HG03095 (cell line): ENCODE data around the gene SOX4.
"Not testable (repeated sequence)": the region's sequence is repeated elsewhere in the genome, so short reads cannot be mapped to it uniquely, and the experiment has no call there.

Experiments
- ATAC-seq: cut with Tn5 transposase; IDR thresholded peaks from one replicate; pipeline ENCODE4 v1.9.1; 2021; ENCODE audit warnings: moderate library complexity; ENCODE audit not compliant: unreplicated experiment

The SOX4 gene

DNA sequence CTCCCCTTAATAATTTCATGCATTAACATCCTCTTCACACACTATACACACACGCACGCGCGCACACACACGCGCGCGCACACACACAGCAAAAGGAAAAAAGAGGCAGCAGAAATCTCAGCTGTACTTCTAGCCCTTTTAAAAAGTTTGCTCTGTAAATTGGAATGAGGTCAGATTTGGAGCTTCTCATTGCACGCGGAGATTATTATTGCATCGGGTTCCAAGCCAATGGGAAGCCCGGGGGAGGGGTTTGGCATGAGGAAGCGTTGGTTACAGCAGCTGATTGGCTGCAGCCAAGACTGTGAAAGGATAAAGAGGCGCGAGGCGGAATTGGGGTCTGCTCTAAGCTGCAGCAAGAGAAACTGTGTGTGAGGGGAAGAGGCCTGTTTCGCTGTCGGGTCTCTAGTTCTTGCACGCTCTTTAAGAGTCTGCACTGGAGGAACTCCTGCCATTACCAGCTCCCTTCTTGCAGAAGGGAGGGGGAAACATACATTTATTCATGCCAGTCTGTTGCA, at the start of gene SOX4:
Gene SOX4 (plus strand): TSS at position 340 of the 515 bp plus-strand sequence. CDS start 784 bp downstream, outside the sequence.
- ATAC-seq, result peak; percentile 58

DNA sequence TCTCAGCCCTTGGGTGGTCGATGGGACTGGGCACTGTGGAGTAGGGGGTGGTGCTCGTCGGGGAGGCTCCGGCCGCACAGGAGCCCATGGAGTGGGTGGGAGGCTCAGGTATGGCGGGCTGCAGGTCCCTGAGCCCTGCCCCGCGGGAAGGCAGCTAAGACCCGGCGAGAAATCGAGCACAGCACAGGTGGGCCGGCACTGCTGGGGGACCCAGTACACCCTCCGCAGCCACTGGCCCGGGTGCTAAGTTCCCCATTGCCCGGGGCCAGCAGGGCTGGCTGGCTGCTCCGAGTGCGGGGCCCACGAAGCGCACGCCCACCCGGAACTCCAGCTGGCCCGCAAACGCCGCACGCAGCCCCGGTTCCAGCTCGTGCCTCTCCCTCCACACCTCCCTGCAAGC, 41.3 kb upstream of the SOX4 start:
- ATAC-seq, result not testable (repeated sequence)

DNA sequence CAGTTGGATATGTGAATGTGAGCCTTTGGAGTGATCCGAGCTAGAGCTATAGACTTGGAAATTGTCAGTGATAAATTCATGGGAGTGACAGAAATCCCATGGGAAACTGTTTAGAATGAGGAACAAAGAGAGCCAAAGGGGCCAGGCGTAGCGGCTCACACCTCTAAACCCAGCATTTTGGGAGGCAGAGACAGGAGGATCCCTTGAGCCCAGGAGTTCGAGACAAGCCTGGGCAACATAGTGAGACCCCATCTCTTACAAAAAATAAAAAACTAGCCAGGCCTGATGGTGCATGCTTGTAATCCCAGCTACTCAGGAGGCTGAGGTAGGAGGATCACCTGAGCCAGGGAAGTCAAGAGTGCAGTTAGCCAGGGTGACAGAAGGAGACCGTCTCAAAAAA, 39.3 kb upstream of the SOX4 start:
- ATAC-seq, result no peak

DNA sequence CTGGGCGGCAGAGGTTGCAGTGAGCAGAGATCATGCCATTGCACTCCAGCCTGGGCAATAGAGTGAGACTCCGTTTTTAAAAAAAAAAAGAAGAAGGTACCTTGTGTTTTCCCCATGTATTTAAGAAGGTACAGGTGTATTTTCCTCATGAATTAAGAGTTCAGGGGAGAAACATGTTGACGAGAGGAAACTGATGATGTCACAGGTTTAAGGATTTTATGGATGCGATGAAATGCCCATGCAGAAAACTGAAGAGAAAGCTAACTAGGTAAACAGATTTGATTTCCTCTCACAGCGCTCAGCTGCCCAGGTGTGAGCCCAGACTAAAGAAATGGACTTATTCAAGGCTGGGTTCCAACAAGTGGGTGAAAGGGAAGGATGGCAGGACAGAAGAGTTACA, 38.4 kb upstream of the SOX4 start:
- ATAC-seq, result no peak

DNA sequence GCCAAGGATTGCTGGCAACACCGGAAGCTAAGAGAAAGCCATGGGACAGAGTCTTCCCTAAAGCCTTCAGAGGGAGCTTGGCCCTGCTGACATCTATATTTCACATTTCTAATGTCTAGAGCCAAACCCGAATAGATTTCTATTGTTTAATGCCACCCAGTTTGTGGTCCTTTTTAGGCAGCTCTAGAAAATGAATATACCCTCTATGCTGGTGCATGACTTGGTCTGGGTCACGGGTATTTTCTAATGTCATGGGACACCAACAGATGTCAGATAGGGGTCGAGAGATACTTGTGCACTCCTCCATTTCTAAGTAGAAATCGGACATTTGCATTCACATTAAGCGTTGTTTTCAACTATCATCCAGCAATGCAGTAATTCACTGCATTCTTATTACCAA, 37.0 kb upstream of the SOX4 start:
- ATAC-seq, result no peak

DNA sequence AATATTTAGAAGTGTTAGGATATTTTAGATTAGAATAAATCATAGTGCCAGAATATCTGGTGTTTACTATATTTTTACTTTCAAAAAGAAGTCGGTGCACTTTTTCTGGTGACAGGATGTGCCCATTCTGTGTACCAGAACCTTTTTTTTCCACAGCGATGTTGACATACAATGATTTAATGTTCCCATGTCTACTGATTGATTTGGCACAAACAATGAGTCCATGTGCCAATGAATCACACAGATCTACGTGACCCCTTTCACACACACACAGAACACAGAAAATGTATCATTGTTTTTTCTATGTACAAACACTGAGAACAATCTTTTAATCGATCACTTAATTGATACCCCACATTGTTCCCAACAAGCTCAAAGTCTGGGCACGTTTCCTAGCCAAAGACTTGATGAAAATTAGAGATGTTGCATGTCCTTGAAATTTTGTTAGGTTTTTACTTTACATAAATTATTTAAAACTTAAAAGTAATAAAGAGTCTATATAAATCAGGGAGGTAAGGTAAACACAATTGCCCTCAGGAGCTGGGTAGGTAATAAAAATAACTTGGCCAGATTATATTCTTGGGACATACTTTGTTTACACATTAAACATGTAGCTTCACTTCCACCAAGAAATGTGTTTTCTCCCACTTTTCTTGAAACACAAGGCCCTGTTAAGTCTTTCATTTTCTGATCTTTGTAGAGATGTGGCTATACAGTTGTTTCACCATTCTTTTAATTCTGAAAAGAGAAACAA, 36.4 kb upstream of the SOX4 start:
- no peak for ATAC-seq

DNA sequence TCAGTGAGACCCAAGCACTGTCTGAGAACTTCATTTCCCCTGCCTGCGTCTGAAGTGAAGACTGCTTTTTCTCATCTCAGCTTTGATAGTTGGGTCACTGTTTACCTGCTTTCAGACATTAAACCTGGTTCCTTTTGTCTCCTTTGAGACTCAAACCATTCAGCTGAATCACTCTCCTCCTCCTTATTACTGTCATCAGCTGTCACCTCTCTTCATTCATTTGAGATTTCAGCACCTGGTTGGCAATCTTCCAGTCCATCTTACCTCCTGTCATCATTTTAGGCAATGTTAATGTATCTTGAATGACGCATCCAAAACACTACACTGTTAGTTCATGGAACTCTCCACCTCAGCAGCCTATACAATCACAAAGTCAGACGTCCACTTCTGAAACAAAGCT, 34.3 kb upstream of the SOX4 start:
- ATAC-seq, result no peak

DNA sequence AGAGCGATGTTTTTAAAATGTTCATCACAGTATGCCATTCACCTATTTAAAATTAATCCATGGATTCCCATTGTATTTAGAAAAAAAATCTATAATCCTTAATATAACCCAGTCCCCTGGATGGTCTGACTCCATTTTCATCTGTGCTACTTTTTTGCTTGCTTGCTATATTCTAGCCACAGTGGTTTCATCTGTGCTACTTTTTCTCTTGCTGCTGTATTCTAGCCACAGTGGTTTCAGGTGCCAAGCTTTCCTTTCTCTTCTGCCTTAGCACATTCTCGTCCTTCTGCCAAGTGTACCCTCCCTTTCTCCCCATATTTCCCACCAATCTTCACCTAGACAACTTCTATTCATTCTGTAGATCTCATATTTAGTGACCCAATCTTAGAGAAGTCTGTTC, 33.3 kb upstream of the SOX4 start:
- ATAC-seq, result no peak

DNA sequence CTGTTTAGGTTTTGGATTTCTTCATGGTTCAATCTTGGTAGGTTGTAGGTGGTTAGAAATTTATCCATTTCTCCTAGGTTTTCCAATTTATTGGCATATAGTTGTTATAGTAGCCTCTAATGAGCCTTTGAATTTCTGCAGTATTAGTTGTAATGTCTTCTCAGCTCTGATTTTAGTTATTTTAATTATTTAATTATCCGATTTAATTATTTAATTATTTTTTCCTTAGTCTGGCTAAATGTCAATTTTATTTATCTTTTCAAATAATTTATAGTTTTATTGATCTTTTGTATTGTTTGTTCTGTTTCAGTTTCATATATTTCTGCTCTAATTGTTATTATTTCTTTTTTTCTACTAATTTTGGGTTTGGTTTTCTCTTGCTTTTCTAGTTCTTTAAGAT, 28.1 kb upstream of the SOX4 start:
- ATAC-seq, result no peak

DNA sequence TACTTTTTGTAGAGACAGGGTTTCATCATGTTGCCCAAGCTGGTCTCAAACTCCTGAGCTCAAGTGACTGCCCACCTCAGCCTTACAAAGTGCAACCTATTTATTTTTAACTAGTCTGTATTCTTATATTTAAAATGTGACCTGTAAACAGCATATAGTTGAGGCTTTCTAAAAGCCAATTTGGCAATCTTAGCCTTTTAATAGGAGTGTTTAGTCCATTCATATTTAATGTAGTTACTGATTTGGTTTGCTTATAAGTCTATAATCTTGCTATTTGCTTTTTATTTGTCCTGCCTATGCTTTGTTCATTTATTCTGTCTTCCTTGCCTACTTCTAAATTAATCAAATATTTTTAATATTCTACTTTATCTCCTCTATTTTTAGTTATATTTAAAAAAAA, 15.0 kb upstream of the SOX4 start:
- ATAC-seq, result no peak

DNA sequence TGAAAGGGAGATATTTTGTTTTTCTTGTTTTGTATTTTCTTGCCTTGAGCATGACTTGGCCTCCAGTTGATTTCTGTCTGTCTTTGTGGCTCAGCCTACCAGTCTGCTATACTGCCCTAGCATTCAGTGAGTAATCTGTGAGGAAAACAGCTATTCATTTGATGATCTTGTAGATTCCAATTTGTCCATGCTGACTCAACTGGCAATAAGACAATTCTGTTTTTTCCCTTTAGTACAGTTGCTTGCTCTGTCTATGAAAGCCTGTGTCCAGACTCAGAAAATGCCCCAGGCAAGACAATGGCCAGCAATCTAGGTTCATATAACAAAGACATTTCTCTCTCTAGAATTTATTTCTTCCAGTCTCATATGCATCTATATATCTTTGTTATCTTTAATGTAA, 10.9 kb upstream of the SOX4 start:
- ATAC-seq, result no peak

DNA sequence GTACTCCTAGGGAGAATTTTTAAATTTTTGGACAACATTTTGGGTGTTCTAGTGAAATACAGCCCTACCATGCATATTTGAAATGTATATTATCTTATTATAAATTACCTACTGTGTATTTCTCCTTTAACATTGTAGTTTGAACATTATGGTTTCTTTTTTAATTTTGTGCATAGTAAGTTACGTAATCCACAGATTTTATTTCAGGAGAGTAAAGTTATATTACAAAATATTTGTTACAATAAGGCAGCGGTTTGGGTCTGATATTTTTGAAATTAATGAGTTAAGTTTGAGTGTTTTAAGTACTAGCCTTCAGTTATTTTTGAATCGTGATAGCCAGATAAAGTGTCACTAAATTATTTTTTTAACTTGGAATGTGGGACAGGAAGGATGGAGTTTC, 7.3 kb upstream of the SOX4 start:
- no peak for ATAC-seq

DNA sequence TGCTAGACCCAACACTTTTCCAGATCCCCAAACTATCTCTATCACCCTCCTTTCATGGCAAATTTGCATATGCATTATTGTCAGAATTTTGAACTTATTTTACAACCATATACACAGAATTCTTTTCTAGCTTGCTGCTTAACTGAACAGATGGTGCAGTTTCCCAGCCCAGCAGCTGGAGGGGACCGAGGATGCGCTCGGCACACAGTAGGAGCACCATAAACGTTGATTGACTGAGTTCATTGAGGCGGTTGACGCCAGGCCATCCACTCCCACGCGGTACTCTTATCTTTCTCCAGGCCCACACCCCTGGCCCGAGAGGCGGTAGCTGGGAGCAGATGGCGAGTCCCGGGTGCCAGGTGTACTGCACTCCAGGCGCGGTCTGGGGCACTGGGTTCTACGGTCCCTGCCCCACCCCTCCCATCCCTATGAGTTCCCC, 6.8 kb upstream of the SOX4 start:
- ATAC-seq, result peak; percentile 11

DNA sequence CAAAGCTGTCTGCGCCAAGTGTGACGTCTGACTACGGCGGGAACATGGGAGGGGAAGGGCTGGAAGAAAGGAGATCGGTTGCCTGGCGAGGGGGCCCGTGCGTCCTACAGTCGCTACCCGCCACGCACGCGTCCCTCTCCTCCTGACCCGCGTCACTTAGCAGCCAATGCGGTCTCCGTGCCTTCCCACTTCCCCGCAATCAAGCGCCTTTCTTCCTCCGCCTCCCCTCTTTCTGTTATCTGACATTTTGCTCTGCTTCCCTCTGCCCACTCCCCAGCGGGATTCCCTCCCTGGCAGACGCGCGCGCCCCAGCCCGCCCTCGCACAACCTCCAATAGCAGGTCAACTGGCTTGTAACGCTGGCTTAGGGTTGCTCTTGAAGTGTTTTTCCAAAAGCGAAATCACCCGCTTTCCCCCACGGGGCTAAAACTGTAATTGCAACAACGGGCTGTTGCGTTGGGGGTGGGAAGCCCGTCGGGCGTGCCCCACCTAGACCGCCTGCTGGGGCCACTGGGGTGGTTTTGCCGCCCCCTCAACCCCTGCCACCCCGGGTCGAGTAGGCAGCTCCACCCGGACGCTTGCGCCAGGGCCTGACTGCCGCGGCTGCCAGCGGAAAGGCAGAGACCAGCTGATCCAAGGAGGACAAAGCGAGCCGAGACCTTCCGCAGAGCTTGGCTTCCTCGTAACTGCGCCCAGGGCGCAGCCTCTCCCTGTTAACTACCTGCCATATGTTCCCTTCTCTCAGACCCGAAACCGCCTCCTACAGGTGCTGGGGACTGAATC, 6.2 kb upstream of the SOX4 start:
- peak; percentile 29 for ATAC-seq

DNA sequence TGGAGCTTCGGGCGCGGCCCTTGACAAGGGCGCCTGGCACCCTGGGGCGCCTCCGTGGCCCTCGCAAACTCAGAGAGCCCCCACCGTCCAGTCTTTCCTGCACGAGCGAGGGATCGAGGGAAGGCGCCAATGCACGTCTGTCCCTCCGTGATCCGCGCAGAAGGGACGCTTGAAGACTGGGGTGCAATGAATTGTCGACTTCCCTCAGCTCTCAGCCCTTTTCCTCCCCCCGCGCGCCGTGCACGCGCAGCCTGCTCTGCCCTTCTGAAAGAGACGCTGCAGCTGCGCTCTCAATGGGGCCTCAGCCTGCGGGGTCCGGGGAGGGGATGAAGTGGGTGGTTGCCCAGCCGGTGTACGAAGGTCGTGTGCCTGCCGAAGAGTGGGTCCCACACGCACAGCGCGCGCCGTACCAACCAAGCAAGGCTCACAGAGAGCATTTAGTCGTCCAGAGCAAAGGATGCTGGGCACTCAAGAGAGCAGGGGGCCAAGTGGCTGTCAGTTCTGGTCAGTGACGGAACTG, 5.5 kb upstream of the SOX4 start:
- peak; percentile 31 for ATAC-seq

DNA sequence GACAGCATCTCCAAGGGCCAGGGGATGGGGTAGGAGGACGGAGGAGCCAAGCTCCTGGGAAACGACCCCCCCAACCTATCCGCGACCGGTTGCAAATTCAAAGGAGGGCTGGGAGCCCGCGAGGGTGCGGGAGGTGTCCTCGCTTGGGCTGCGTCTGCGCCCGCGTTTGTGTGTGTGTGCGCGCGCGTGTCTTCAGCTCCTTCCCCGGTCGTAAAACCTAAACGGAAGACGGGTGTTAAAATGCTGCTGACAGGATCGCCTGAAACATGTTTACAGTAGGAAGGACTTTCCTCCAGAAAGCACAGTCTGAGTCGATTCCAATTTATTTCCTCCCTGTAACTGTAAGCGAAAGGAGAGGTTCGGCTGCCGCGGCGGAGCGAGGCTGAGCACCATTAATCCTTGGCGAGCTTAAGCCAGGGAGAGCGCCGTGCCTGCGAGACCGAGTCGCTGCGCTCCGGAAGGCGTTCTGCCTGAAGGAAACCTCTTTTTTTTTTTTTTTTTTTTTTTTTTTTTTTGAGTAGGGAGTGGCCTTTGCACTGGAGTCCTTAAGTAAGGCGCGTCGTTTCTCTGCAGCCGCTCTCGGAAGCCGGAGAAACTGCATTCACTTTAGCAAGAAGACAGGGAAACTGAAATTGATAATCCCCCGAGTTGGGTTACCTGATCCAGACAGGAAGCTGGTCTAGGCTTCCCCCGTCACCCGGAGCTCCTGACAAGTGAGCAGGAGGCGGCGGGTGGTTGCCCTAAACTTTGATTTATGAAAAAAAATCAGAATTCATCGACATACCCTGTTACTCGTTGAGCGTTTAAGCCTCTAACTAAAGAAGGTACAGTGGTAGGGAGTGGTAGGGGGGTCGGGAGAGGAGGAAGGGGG, 4.8 kb upstream of the SOX4 start:
- ATAC-seq, result peak; percentile 30

DNA sequence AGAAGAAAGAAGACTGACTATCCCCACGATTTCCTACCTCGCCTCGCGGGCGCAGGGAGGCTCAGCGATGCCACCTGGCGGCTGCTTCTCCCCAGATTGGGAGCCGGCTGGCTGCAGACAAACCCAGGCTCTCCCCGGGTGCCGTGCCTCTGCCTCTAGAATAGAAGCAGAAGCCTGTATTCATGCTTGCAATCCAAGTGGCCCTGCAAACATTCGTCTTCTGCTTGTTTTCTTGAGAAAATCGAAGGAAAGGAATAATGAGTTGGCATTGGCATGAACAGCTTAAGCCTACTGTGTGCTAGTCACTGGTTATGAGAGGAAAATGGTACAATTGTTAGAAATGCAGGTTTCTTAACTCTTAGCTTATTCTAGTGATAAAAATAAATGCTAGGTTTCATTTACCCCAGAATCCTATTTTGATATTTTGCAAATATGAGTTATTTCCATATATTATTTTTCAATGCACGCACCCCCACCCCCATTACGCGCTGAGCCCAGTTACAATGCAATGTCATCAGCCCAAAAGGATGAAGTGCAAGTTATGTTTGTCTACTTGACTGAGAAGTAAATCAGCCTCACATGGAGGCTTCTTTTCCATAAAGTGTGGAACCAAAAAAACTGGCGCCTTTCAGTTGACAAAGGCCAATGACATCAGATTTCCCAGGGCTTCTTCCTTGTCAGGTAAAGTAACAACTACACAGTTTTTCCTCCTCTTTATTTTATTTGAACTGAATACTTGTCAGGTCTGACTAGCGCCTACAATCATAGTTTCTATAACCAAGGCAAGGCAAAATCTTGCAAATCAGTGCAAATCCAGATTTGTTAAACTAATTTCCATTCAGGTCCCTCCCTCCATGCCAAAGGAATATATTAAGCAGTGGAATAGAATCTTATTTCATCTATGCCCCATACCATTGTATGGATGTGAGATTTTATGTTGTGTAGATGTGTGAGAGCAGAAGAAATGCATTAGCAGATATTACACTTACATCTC, 3.9 kb upstream of the SOX4 start:
- ATAC-seq, result peak; percentile 27

DNA sequence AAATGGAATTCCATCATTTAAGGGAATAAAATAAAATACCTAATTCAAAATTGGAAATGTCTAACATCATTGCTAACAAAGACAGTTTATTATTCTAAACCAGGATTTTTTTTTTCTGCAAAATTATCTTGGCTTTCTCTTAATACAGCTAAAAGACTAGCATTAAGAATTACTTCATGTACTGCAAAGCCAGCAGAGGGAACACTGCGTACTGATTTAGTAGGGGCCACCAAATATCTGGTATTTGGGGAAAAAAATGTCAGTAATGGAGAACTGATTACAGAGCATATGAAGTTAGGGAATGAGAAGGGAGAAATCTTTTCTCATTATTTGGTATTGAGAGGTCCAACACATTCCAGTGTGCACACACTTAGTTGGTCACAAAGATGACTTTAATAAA, 3.2 kb upstream of the SOX4 start:
- no peak for ATAC-seq

DNA sequence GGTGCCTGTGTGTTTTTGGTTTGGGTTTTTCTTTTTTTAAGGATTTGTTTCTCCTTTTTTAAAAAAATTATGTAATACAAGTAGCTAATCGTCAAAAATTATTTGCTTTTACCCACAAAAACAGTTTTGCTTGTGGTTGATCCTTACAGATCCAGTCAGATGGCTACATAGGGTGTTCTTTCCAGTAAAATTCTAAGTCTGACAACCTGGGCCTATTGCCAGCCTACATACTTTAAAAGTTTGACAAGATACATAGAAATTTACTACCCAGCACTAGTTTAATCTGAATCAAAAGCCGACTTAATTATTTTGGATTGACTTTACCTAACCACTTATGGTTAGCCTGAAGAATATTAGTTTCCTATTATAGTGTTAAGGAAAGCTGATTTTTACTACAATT, 2.1 kb upstream of the SOX4 start:
- no peak for ATAC-seq

DNA sequence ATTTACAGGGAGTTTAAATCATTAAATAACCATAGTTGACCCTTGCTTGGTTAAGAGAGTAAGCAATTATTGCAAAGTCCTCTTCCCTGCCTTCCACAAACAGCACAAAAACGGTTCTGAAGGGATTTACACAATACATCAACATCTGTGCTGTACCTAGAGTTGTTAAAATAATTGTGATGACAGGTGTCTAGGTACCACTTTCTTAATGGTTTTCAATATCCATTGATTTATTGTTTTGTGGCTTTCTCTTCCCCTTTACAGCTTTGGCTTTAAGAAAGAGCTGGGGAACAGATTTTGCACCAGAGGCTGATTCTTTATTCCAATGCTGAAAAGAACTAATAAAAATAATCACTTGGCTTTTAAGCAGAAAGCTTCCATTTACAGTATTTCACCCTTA, 598 bp upstream of the SOX4 start:
- ATAC-seq, result no peak
